ENCODE measurements around the gene MS4A7. TPM values are rescaled to one million over a fixed set of nuclear protein-coding genes. Genes with fewer than 3 reads are reported as not detected.

Gene MS4A7
- total and polyA plus RNA-seq, 10 donors: 41.8 to 652 (median 252) TPM

DNA sequence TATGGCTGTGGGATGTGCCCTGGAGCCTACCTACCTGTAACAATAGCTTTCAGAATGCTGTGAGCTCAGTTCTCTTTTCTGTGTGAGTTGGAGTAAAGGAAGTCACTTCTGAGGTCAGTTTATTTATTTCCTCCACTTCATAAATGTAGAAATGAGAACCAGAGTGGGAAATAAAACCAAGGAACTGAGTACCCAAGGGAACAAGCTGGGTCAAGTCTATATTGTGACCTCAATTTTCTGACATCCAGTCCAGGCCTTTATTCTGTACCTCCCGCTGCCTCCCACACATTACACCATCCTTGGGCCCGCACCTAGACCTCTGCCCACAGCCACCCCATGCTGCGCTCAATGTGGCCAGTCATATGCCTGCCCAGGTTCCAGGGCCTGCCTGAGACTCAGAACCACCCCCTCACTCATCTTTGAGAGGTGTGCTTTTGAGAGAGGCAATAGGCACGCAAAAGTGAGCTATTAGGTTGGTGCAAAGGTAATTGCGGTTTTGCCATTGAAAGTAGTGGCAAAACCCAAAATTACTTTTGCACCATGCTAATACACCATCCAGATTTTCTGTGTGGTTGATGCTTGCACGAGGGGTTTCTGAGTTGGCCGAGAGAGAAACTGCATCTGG lies 41.5 kb upstream of the MS4A7 start:
- no peak for DNase-seq
- H3K4me3 ChIP-seq: no peak overlapping the region
- no peaks in the 10 kb centered on the region for H3K36me3 ChIP-seq
- H3K9me3 ChIP-seq: no peaks in the 10 kb centered on the region
- peaks cover 0 to 22% (median 2%) of the 10 kb centered on the region in 6 donors for H3K4me1 ChIP-seq
- intact Hi-C loops (cut with DNase I; ENCODE audit: low total_unique reads): loop anchor here (10.0 kb wide), 1 partner anchor 278 kb away; no protein-coding TSS in a partner anchor
- TF ChIP-seq, protein P1, sequence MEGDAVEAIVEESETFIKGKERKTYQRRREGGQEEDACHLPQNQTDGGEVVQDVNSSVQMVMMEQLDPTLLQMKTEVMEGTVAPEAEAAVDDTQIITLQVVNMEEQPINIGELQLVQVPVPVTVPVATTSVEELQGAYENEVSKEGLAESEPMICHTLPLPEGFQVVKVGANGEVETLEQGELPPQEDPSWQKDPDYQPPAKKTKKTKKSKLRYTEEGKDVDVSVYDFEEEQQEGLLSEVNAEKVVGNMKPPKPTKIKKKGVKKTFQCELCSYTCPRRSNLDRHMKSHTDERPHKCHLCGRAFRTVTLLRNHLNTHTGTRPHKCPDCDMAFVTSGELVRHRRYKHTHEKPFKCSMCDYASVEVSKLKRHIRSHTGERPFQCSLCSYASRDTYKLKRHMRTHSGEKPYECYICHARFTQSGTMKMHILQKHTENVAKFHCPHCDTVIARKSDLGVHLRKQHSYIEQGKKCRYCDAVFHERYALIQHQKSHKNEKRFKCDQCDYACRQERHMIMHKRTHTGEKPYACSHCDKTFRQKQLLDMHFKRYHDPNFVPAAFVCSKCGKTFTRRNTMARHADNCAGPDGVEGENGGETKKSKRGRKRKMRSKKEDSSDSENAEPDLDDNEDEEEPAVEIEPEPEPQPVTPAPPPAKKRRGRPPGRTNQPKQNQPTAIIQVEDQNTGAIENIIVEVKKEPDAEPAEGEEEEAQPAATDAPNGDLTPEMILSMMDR (IDR thresholded peaks at IDR 0.05 in 8 of 11, conservative IDR thresholded peaks at IDR 0.05 in 3 of 11): no peak
- H3K27ac ChIP-seq: peak overlapping the region in 4 of 8 donors; percentile 44 to 73 (median 49)
- H3K27me3 ChIP-seq (replicated peaks in 1 of 7): no peaks in the 10 kb centered on the region
- WGBS, 5 donors: 77 to 87% (median 85%) methylated on average over 7 of the region's 7 CpGs

DNA sequence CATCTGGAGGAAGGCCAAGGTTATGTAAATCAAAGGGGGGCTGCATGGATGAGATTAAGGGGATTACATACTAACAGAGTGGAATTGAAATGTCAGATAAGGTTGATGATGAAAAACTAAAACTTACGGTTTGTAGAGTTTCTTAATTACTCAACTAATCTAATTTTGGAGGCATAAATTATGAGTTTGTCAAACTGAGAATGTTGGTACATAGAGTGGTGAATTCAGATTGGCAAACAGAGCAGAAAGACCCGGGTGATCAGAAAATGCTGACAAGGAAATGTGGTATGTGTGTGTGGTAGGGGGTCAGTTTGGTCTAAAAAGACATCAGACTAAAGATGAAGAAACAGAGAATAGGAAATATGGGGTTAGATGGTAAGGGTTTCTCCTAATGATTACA lies 40.3 kb upstream of the MS4A7 start:
- no peak for DNase-seq
- Histone ChIP-seq H3K4me3 (no peak overlapping the region), H3K27me3 (replicated peaks in 1 of 7) (peaks cover 0 to 6% (median 0%) of the 10 kb centered on the region in 7 donors), H3K27ac (peak overlapping the region in 2 of 8 donors; percentile 44 to 73), H3K9me3 (no peaks in the 10 kb centered on the region), H3K4me1 (peaks cover 0 to 22% (median 2%) of the 10 kb centered on the region in 6 donors), H3K36me3 (no peaks in the 10 kb centered on the region)
- intact Hi-C loops (cut with DNase I; ENCODE audit: low total_unique reads): loop anchor here (10.0 kb wide), 1 partner anchor 277 kb away; no protein-coding TSS in a partner anchor
- WGBS, 5 donors: 49 to 61% (median 56%) methylated on average over 2 of the region's 2 CpGs
- TF ChIP-seq, protein P1 (IDR thresholded peaks at IDR 0.05 in 8 of 11, conservative IDR thresholded peaks at IDR 0.05 in 3 of 11): no peak
- TF ChIP-seq POLR2A (IDR thresholded peaks at IDR 0.05) (no peak), POLR2AphosphoS5 (IDR thresholded peaks at IDR 0.05) (no peak)

DNA sequence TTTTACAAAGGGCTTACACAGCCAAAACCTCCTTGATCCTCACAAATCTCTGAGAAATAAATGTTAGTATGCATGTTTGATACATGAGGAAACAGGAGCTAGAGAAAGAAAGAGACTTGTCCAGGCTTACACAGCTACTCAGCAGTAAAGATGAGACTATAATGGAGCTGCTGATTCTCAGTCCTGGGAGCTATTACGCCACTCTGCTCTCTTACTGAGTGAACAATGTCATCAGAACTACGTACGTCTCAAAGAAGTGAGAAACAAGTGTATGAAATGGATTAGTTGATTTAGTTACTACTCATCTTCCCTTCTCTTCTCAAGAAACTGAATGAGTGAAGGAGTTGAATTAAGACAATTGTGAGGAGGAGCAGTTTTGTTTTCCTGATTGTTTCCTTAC lies 39.0 kb upstream of the MS4A7 start:
- Histone ChIP-seq H3K36me3 (no peaks in the 10 kb centered on the region), H3K27ac (peak overlapping the region in 3 of 8 donors; percentile 2 to 45 (median 3)), H3K9me3 (no peaks in the 10 kb centered on the region), H3K4me1 (peaks cover 0 to 14% (median under 1%) of the 10 kb centered on the region in 6 donors), H3K27me3 (replicated peaks in 1 of 7) (peaks cover 0 to 6% (median 0%) of the 10 kb centered on the region in 7 donors), H3K4me3 (no peak overlapping the region)
- 51 to 63% (median 59%) methylated on average over 3 of the region's 3 CpGs for WGBS, 5 donors
- TF ChIP-seq POLR2A (IDR thresholded peaks at IDR 0.05): no peak
- TF ChIP-seq POLR2AphosphoS5 (IDR thresholded peaks at IDR 0.05): no peak
- TF ChIP-seq, protein P1 (IDR thresholded peaks at IDR 0.05 in 8 of 11, conservative IDR thresholded peaks at IDR 0.05 in 3 of 11): no peak
- DNase-seq: no peak
- intact Hi-C loops (cut with DNase I; ENCODE audit: low total_unique reads): loop anchor here (10.0 kb wide), 1 partner anchor 275 kb away; no protein-coding TSS in a partner anchor

DNA sequence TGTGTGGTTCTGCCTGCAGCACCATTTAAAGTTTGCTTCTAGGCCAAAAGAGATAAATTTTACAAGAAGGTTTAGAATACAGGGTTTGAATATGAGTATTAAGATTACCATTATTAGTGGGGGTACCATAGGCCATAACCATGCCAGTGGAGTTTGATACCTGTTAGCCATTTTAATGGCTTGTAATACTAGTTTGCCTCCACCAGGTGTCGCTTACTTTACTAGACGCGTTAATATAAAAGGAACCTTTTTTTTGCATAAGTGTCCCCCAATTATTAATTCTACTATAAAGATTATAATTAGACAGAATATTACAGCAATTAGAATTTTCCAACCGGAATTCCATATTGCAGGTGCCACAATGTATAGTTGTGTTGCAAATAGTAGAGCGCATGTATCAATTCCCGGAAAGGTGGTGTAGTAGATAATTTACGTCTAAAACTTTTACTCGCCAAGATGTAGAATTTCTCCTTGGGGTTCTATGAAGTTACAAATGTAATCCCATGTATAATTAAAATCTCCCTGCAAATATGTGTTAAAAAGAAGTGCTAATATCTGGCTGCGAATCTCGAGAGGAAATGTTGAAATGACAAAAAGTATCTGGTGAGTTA lies 35.1 kb upstream of the MS4A7 start:
- no peaks in the 10 kb centered on the region for H3K9me3 ChIP-seq
- H3K4me3 ChIP-seq: no peak overlapping the region
- DNase-seq: no peak
- H3K27ac ChIP-seq: no peak overlapping the region
- H3K36me3 ChIP-seq: no peaks in the 10 kb centered on the region
- peaks cover 0 to 6% (median 0%) of the 10 kb centered on the region in 7 donors for H3K27me3 ChIP-seq (replicated peaks in 1 of 7)
- TF ChIP-seq, protein P1 (IDR thresholded peaks at IDR 0.05 in 8 of 11, conservative IDR thresholded peaks at IDR 0.05 in 3 of 11): peak in 10 of 11 experiments; percentile 22 to 74 (median 58)
- TF ChIP-seq POLR2AphosphoS5 (IDR thresholded peaks at IDR 0.05): no peak
- intact Hi-C loops (cut with DNase I; ENCODE audit: low total_unique reads): no loop called here
- WGBS, 5 donors: 66 to 69% (median 67%) methylated on average over 10 of the region's 10 CpGs
- H3K4me1 ChIP-seq: peaks cover 0 to 16% (median 5%) of the 10 kb centered on the region in 6 donors

Measured in spleen (tissue), 11 donors.